Colonic mucosa (tissue), 4 donors: ENCODE data around the gene PCDHA11. TPM values are rescaled to one million over a fixed set of nuclear protein-coding genes. Genes with fewer than 3 reads are reported as not detected.
"Not testable (repeated sequence)": the region's sequence is repeated elsewhere in the genome, so short reads cannot be mapped to it uniquely, and the experiment has no call there.

Source experiments
- DNase-seq: peaks from one replicate; pipeline ENCODE4 v3.0.0-alpha.2; 2020
- H3K27ac ChIP-seq: fragments of 200-600 bp; one replicate; pipeline ENCODE4 v1.8.0; 2021
- H3K27me3 ChIP-seq: fragments of 200-600 bp; one replicate; pipeline ENCODE4 v1.8.0; 2021
- H3K36me3 ChIP-seq: fragments of 200-600 bp; one replicate; pipeline ENCODE4 v1.8.0; 2021
- H3K4me1 ChIP-seq: fragments of 200-600 bp; one replicate; pipeline ENCODE4 v1.8.0; 2021; ENCODE audit warnings: mild to moderate bottlenecking
- H3K4me3 ChIP-seq: fragments of 200-600 bp; one replicate; pipeline ENCODE4 v1.8.0; 2021
- H3K9ac ChIP-seq, 2 donors: one replicate each; pipeline ENCODE4 v1.7.0; 2013; ENCODE audit warnings: control low read depth in 2 of 2, low read depth in 2 of 2, low read length in 2 of 2
- H3K9me3 ChIP-seq: fragments of 200-600 bp; one replicate; pipeline ENCODE4 v1.8.0; 2021
- intact Hi-C: fragments of 100-400 bp; cut with DNase I; formaldehyde crosslinking; loops from one replicate; pipeline ENCODE4 v1.14.1; 2022
- total RNA-seq, 2 donors: library from RNA; stranded (reverse); fragmentation: NEBNext Ultra II Directional in 1 of 2; extraction: Animal tissue kit (Norgen Biotek cat#: 25700) in 1 of 2; gene quantifications; one replicate each; pipeline ENCODE4 v1.2.1, GENCODE V29; 2021
- TF ChIP-seq, protein P1 (sequence below): fragments of 200-600 bp; IDR thresholded peaks from one replicate; pipeline ENCODE4 v1.8.0; 2022; ENCODE audit warnings: antibody characterized with exemption, mild to moderate bottlenecking
- donor health status: healthy.
- donor health status: DM: no; HTN: no; CAD: no.
- donor health status: DM: no; HTN: no; CAD: no.

Gene PCDHA11, protein sequence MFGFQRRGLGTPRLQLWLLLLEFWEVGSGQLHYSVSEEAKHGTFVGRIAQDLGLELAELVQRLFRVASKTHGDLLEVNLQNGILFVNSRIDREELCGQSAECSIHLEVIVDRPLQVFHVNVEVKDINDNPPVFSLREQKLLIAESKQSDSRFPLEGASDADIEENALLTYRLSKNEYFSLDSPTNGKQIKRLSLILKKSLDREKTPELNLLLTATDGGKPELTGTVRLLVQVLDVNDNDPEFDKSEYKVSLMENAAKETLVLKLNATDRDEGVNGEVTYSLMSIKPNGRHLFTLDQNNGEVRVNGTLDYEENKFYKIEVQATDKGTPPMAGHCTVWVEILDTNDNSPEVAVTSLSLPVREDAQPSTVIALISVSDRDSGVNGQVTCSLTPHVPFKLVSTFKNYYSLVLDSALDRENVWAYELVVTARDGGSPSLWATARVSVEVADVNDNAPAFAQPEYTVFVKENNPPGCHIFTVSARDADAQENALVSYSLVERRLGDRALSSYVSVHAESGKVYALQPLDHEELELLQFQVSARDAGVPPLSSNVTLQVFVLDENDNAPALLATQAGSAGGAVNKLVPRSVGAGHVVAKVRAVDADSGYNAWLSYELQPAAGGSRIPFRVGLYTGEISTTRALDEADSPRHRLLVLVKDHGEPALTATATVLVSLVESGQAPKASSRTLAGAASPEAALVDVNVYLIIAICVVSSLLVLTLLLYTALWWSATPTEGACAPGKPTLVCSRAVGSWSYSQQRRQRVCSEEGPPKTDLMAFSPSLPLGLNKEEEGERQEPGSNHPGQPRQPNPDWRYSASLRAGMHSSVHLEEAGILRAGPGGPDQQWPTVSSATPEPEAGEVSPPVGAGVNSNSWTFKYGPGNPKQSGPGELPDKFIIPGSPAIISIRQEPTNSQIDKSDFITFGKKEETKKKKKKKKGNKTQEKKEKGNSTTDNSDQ
- total RNA-seq: not detected

DNA sequence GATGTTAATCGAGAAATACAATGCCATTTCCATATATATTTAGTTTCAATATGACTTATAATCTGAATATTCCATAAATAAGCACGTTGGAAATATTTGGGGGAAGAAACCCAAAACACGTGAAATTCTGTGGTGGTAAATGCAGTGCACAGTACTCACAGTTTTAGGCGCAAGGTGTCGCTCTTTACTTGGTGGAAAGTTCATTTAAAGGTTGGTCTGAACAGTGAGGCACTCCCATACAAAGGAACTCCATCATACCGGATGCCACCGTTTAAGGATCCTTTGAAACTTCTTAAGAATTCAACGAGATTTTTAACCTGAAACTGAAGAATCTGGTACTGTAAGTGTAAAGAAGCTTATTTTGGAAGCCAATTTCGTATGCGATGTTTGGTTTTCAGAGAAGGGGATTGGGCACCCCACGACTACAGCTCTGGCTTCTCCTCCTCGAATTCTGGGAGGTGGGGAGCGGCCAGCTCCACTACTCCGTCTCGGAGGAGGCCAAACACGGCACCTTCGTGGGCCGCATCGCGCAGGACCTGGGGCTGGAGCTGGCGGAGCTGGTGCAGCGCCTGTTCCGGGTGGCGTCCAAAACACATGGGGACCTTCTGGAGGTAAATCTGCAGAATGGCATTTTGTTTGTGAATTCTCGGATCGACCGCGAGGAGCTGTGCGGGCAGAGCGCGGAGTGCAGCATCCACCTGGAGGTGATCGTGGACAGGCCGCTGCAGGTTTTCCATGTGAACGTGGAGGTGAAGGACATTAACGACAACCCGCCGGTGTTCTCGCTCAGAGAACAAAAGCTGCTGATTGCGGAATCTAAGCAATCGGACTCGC, at the start of gene PCDHA11:
TSS of gene PCDHA11 (plus strand) at position 237 of the 834 bp plus-strand sequence. CDS start at position 384, 147 bp downstream.
- Histone ChIP-seq H3K4me3 (no peak within 1 kb of the TSS), H3K4me1 (no peaks in the 10 kb centered on the region)
- no peak for DNase-seq

DNA sequence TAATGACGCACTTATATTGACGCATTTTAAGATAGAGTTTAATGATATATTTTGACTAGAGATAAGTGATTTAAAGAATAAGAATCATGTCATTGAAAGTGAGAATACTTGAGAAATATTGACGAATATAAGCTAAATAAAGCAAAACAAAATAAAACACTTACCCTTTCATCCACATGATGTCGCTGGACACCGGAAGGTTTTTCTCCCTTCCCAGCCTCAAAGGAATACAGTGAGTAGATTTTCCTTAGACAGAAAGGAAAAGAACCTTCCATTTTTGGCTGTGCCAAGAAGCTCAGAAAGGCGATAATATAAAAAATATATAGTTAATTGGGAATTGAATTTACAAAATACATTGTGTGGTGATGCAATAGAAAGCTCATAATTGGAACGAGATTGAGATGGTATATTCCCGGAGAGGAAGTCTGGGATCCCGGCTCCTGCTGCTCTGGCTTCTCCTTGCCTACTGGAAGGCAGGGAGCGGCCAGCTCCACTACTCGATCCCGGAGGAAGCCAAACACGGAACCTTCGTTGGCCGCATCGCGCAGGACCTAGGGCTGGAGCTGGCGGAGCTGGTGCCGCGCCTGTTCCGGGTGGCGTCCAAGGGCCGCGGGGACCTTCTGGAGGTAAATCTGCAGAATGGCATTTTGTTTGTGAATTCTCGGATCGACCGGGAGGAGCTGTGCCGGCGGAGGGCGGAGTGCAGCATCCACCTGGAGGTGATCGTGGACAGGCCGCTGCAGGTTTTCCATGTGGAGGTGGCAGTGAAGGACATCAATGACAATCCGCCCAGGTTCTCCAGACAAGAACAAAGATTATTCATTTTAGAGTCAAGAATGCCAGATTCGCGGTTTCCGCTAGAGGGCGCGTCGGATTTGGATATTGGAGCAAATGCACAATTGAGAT, 47.1 kb upstream of the PCDHA11 start, which contains the start of gene PCDHA5:
TSS of gene PCDHA5 (plus strand) at position 239 of the 906 bp plus-strand sequence.
- no peak for DNase-seq
- no peaks in the 10 kb centered on the region for H3K27me3 ChIP-seq

More for the DNA sequence above, at the start of gene PCDHA11:
- Histone ChIP-seq H3K27ac (no peak within 1 kb of the TSS), H3K9ac (no peak within 1 kb of the TSS), H3K36me3 (no peaks in the 10 kb centered on the region), H3K9me3 (no peaks in the 10 kb centered on the region), H3K27me3 (no peaks in the 10 kb centered on the region)
- intact Hi-C loops: no loop called here
- TF ChIP-seq, protein P1, sequence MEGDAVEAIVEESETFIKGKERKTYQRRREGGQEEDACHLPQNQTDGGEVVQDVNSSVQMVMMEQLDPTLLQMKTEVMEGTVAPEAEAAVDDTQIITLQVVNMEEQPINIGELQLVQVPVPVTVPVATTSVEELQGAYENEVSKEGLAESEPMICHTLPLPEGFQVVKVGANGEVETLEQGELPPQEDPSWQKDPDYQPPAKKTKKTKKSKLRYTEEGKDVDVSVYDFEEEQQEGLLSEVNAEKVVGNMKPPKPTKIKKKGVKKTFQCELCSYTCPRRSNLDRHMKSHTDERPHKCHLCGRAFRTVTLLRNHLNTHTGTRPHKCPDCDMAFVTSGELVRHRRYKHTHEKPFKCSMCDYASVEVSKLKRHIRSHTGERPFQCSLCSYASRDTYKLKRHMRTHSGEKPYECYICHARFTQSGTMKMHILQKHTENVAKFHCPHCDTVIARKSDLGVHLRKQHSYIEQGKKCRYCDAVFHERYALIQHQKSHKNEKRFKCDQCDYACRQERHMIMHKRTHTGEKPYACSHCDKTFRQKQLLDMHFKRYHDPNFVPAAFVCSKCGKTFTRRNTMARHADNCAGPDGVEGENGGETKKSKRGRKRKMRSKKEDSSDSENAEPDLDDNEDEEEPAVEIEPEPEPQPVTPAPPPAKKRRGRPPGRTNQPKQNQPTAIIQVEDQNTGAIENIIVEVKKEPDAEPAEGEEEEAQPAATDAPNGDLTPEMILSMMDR: no peak

DNA sequence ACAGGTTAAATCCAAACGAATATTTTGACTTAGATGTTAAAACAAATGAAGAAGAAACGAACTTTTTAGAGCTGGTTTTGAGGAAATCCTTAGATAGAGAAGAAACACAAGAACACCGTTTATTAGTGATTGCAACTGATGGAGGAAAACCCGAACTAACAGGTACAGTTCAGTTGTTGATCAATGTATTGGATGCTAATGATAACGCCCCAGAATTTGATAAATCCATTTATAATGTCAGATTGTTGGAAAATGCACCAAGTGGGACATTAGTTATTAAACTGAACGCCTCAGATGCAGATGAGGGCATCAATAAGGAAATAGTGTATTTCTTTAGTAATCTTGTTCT, 46.5 kb upstream of the PCDHA11 start:
- intact Hi-C loops: no loop called here
- Histone ChIP-seq H3K36me3 (no peaks in the 10 kb centered on the region), H3K9ac (no peak overlapping the region), H3K4me3 (no peak overlapping the region), H3K4me1 (no peaks in the 10 kb centered on the region), H3K9me3 (no peaks in the 10 kb centered on the region), H3K27me3 (no peaks in the 10 kb centered on the region), H3K27ac (no peak overlapping the region)
- TF ChIP-seq, protein P1: no peak
- no peak for DNase-seq

More for the DNA sequence above, 47.1 kb upstream of the PCDHA11 start, which contains the start of gene PCDHA5:
- Histone ChIP-seq H3K36me3 (no peaks in the 10 kb centered on the region), H3K4me1 (no peaks in the 10 kb centered on the region), H3K4me3 (no peak within 1 kb of the TSS), H3K27ac (no peak within 1 kb of the TSS), H3K9ac (no peak within 1 kb of the TSS), H3K9me3 (no peaks in the 10 kb centered on the region)
- intact Hi-C loops: no loop called here
- TF ChIP-seq, protein P1: no peak

DNA sequence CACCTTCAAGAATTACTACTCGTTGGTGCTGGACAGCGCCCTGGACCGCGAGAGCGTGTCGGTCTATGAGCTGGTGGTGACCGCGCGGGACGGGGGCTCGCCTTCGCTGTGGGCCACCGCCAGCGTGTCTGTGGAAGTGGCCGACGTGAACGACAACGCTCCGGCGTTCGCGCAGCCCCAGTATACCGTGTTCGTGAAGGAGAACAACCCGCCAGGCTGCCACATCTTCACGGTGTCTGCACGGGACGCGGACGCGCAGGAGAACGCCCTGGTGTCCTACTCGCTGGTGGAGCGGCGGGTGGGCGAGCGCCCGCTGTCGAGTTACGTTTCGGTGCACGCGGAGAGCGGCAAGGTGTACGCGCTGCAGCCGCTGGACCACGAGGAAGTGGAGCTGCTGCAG, 45.8 kb upstream of the PCDHA11 start:
- H3K36me3 ChIP-seq, H3K27ac ChIP-seq, H3K27me3 ChIP-seq, DNase-seq, H3K9me3 ChIP-seq, H3K9ac ChIP-seq, intact Hi-C loops, H3K4me3 ChIP-seq, H3K4me1 ChIP-seq: not testable (repeated sequence)

DNA sequence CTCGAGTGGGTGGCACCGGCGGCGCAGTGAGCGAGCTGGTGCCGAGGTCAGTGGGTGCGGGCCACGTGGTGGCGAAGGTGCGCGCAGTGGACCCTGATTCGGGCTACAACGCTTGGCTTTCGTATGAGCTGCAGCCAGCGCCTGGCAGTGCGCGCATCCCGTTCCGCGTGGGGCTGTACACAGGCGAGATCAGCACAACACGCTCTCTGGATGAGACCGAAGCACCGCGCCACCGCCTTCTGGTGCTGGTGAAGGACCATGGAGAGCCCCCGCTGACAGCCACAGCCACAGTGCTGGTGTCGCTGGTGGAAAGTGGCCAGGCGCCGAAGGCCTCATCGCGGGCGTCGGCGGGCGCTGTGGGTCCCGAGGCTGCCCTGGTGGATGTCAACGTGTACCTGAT, 45.3 kb upstream of the PCDHA11 start:
- no peak for DNase-seq

More for the DNA sequence above, 45.3 kb upstream of the PCDHA11 start:
- Histone ChIP-seq H3K27ac (no peak overlapping the region), H3K4me3 (no peak overlapping the region), H3K9me3 (peaks cover 2% of the 10 kb centered on the region), H3K9ac (no peak overlapping the region), H3K4me1 (no peaks in the 10 kb centered on the region), H3K36me3 (no peaks in the 10 kb centered on the region), H3K27me3 (no peaks in the 10 kb centered on the region)
- intact Hi-C loops: no loop called here
- TF ChIP-seq, protein P1: no peak
